K562 (cell line): ENCODE data around the gene NUBP2. TPM values are rescaled to one million over a fixed set of nuclear protein-coding genes. Genes with fewer than 3 reads are reported as not detected.

Source experiments
- ATAC-seq: fragments of 200-7000 bp; cut with Tn5 transposase; 3 replicates; pipeline ENCODE4 v1.9.1; 2020; ENCODE audit warnings: moderate library complexity
- BruUV-seq: library from RNA; stranded (reverse); fragments of 400-500 nt; replicated peaks from 2 replicates; lab custom pipeline; 2021; lab: Mats Ljungman, UMichigan
- CTCF ChIA-PET: fragments of 300-600 bp; formaldehyde crosslinking; extraction: SDS; loops from one replicate; lab custom pipeline; 2021; ENCODE audit warnings: low intra/inter-chr PET ratio; lab: Yijun Ruan, JAX
- POLR2A ChIA-PET: fragments of 300-600, 350-650 bp; sonication (Branson Sonifier 250); formaldehyde crosslinking; extraction: SDS; loops from one replicate; lab custom pipeline; 2021; ENCODE audit warnings: antibody characterized with exemption, inconsistent platforms; lab: Yijun Ruan, JAX
- DNase-seq, 4 experiments: peaks; one replicate each; pipeline versions ENCODE4 v3.0.0 to v3.0.0-alpha.2; 2011 to 2018; ENCODE audit warnings: low spot score in 3 of 4, mixed read lengths in 3 of 4; ENCODE audit errors: extremely low read depth in 1 of 4
- FAIRE-seq: peaks from 2 replicates; lab custom pipeline; 2011; peaks lifted over from hg19 to GRCh38; lab: Jason Lieb, UNC
- H2AFZ ChIP-seq: 2 replicates; pipeline ENCODE4 v1.6.0; 2011; ENCODE audit warnings: low read depth, low read length, control low read depth, inconsistent platforms
- H3K27ac ChIP-seq: fragments of 200-600 bp; 3 replicates; pipeline ENCODE4 v1.8.0; 2011; ENCODE audit warnings: low read depth, mild to moderate bottlenecking, control low read depth, inconsistent platforms, low read length, moderate library complexity, mixed read lengths; ENCODE audit errors: extremely low read depth
- H3K27me3 ChIP-seq, 2 experiments: fragments of 300-600 bp in 1 of 2; 2 replicates in 1 of 2; 3 replicates in 1 of 2; pipeline versions ENCODE4 v1.6.0 to v1.8.0; 2011; ENCODE audit warnings: inconsistent platforms in 2 of 2, low read length in 2 of 2, mild to moderate bottlenecking in 1 of 2, mixed read lengths in 1 of 2, moderate library complexity in 1 of 2; ENCODE audit not compliant: control insufficient read depth in 2 of 2, insufficient read depth in 2 of 2
- H3K36me3 ChIP-seq: fragments of 300-600 bp; 3 replicates; pipeline ENCODE4 v1.8.0; 2011; ENCODE audit warnings: mild to moderate bottlenecking, low read length, inconsistent platforms; ENCODE audit not compliant: control insufficient read depth, insufficient read depth
- H3K4me1 ChIP-seq, 2 experiments: fragments of 200-600 bp in 1 of 2; replicated peaks in 1 of 2; 2 replicates in 1 of 2; 3 replicates in 1 of 2; pipeline versions ENCODE4 v1.5.1 to v1.8.0; 2011; ENCODE audit warnings: inconsistent platforms in 2 of 2, low read length in 2 of 2, mild to moderate bottlenecking in 1 of 2, mixed read lengths in 1 of 2, moderate library complexity in 1 of 2; ENCODE audit not compliant: control insufficient read depth in 2 of 2, insufficient read depth in 2 of 2
- H3K4me2 ChIP-seq: 2 replicates; pipeline ENCODE4 v1.6.1; 2011; ENCODE audit warnings: low read length, control low read depth, inconsistent platforms, mixed read lengths; ENCODE audit not compliant: insufficient read depth
- H3K4me3 ChIP-seq: fragments of 200-600 bp; sonication (generic), shearing (Covaris generic); 2 replicates; pipeline ENCODE4 v1.5.1; 2016; ENCODE audit warnings: control low read depth, inconsistent platforms
- H3K79me2 ChIP-seq: fragments of 200-600 bp; 3 replicates; pipeline ENCODE4 v1.8.0; 2011; ENCODE audit warnings: low read length, inconsistent platforms; ENCODE audit not compliant: control insufficient read depth, insufficient read depth
- H3K9ac ChIP-seq, 2 experiments: 2 replicates each; pipeline versions ENCODE4 v1.6.0 to v1.6.1; 2011; ENCODE audit warnings: low read depth in 2 of 2, low read length in 2 of 2, control low read depth in 1 of 2, inconsistent platforms in 1 of 2, mild to moderate bottlenecking in 1 of 2, mixed read lengths in 1 of 2; ENCODE audit not compliant: insufficient read depth in 1 of 2
- H3K9me1 ChIP-seq: one replicate; pipeline ENCODE4 v1.6.0; 2011; ENCODE audit warnings: inconsistent platforms, mild to moderate bottlenecking, low read length, moderate library complexity; ENCODE audit not compliant: control insufficient read depth, insufficient read depth
- H3K9me3 ChIP-seq: replicated peaks from 2 replicates; pipeline ENCODE4 v1.5.1; 2011; ENCODE audit warnings: low read depth, low read length, inconsistent platforms; ENCODE audit not compliant: control insufficient read depth, insufficient read depth
- H4K20me1 ChIP-seq: replicated peaks from 2 replicates; pipeline ENCODE4 v1.6.1; 2011; ENCODE audit warnings: low read length, inconsistent platforms, mixed read lengths; ENCODE audit not compliant: control insufficient read depth, insufficient read depth
- C11orf30 ChIP-seq: fragments of 450-650 bp; IDR thresholded peaks from 2 replicates; pipeline ENCODE4 v1.6.1; 2016; ENCODE audit warnings: low read depth, mild to moderate bottlenecking
- DMBX1 ChIP-seq: fragments of 250-450 bp; sonication (Bioruptor Pico); IDR thresholded peaks from 2 replicates; pipeline ENCODE4 v1.8.0; 2022; ENCODE audit warnings: inconsistent platforms, mild to moderate bottlenecking, moderate library complexity, borderline replicate concordance
- ETV1 ChIP-seq: fragments of 450-650 bp; conservative IDR thresholded peaks from 2 replicates; pipeline ENCODE4 v1.6.1; 2016; ENCODE audit warnings: missing genetic modification characterization, control low read depth, low read depth, missing compliant biosample characterization
- HINFP ChIP-seq: fragments of 450-650 bp; conservative IDR thresholded peaks from 2 replicates; pipeline ENCODE4 v1.6.1; 2016; ENCODE audit warnings: missing genetic modification characterization, low read depth, mild to moderate bottlenecking, control low read depth, missing compliant biosample characterization
- NFXL1 ChIP-seq: fragments of 450-650 bp; formaldehyde crosslinking; IDR thresholded peaks from 2 replicates; pipeline ENCODE4 v1.4.0; 2021; ENCODE audit warnings: mild to moderate bottlenecking
- PHB2 ChIP-seq: fragments of 450-650 bp; IDR thresholded peaks from 2 replicates; pipeline ENCODE4 v1.6.1; 2017; ENCODE audit warnings: low read depth
- RAD21 ChIP-seq, 2 experiments: fragments of 250-450 bp in 1 of 2; fragments of 450-650 bp in 1 of 2; sonication (Bioruptor Pico) in 1 of 2; formaldehyde crosslinking in 1 of 2; IDR thresholded peaks in 1 of 2; conservative IDR thresholded peaks in 1 of 2; 2 replicates each; pipeline versions ENCODE4 v1.4.0 to v1.8.0; 2020 to 2022; ENCODE audit warnings: mild to moderate bottlenecking in 2 of 2, moderate library complexity in 1 of 2
- TFE3 ChIP-seq: fragments of 450-650 bp; formaldehyde crosslinking; IDR thresholded peaks from 2 replicates; pipeline ENCODE4 v1.4.0; 2020; ENCODE audit warnings: mild to moderate bottlenecking, mixed read lengths
- UBTF ChIP-seq, 2 experiments: IDR thresholded peaks; 2 replicates each; pipeline ENCODE4 v1.6.1; 2012; ENCODE audit warnings: improper control_type of control experiment in 2 of 2, low read depth in 2 of 2, low read length in 2 of 2, borderline replicate concordance in 1 of 2
- ZBED1 ChIP-seq: IDR thresholded peaks from 2 replicates; pipeline ENCODE4 v1.6.1; 2014
- ZNF146 ChIP-seq: IDR thresholded peaks from one replicate; pipeline ENCODE4 v1.6.1; 2018; ENCODE audit warnings: missing compliant biosample characterization; ENCODE audit not compliant: unreplicated experiment
- ZNF764 ChIP-seq: fragments of 250-450 bp; sonication (Bioruptor Pico); IDR thresholded peaks from 2 replicates; pipeline ENCODE4 v1.4.0; 2020; ENCODE audit warnings: low read depth, mild to moderate bottlenecking, moderate library complexity
- WGBS: fragments of 100-300 bp; shearing (Covaris generic); methylation state at CpG from one replicate; pipeline ENCODE4 v1.1.6; 2016; ENCODE audit warnings: low coverage, mixed read lengths; ENCODE audit not compliant: insufficient coverage; ENCODE audit errors: missing lambda C conversion rate; 5-methylcytosine and 5-hydroxymethylcytosine counted together
- in situ Hi-C: fragments of 300-500 bp; cut with MboI; formaldehyde crosslinking; loops from 4 replicates; pipeline ENCODE4 v1.15.0; 2018; ENCODE audit warnings: inconsistent platforms, mixed read lengths
- intact Hi-C: fragments of 100-400 bp; cut with micrococcal nuclease; formaldehyde crosslinking; loops from 2 replicates; pipeline ENCODE4 v1.14.2; 2022
- polyA plus RNA-seq, 8 experiments: library from polyadenylated mRNA; depleted of rRNA in 4 of 8; stranded (reverse) in 5 of 8; unstranded in 3 of 8; fragments of >200 nt; fragmentation: Nextera tagmentation in 2 of 8; fragmentation: Illumina TruSeq in 1 of 8; extraction: Ambion mirVana in 2 of 8; extraction: Trizol in 1 of 8; gene quantifications; 2 replicates each; pipeline versions ENCODE4 v1.2.1 to v1.2.3, GENCODE V29; 2011 to 2014; ENCODE audit warnings: inconsistent platforms in 1 of 8, missing spikeins in 1 of 8
- total RNA-seq, 7 experiments: library from RNA; depleted of rRNA in 6 of 7; stranded (reverse); fragments of >200 nt in 6 of 7; fragmentation: Illumina TruSeq in 2 of 7; extraction: Trizol in 2 of 7; gene quantifications; 2 replicates each; pipeline versions ENCODE4 v1.2.1 to v1.2.3, GENCODE V29; 2011 to 2021; ENCODE audit warnings: low replicate concordance in 1 of 7

NUBP2 gene
- total and polyA plus RNA-seq, 9 of the 15 experiments (the other 6 are each of a cell fraction or from before 2014, with no cell fraction given) = 1.8 to 115 (median 24.0) TPM

GRCh38 chr16:1826691-1827573 is 44.2 kb downstream of the NUBP2 start, which contains the start of the genes FAHD1 and HAGH:
Gene FAHD1, plus strand, starts transcription at chr16:1827206. Its CDS starts 33 bp downstream, at chr16:1827239.
Gene HAGH, minus strand, starts transcription at chr16:1826825. Its CDS starts 38 bp downstream, at chr16:1826787.
- peak within 1 kb of the TSS; percentile 99 for H2AFZ ChIP-seq
- ChIA-PET POLR2A (interaction anchor here (0.6 to 2.5 kb wide), 12 partner anchors 12 to 448 kb away, joined by 3 to 8 read pairs (median 3); partner anchors contain the start of genes EME2, MRPS34, NME3 and RPS2), CTCF (no interaction called here)
- in situ Hi-C loops = no loop called here
- under 1% methylated on average over 76 of the region's 104 CpGs for WGBS
- intact Hi-C loops = no loop called here
- H3K9me3 ChIP-seq = no peaks in the 10 kb centered on the region
- no peaks in the 10 kb centered on the region for H3K9me1 ChIP-seq
- ATAC-seq = peak; percentile 96
- peaks cover 21% of the 10 kb centered on the region for H3K79me2 ChIP-seq
- peak within 1 kb of the TSS; percentile 100 for H3K4me2 ChIP-seq
- H3K27ac ChIP-seq = peak within 1 kb of the TSS; percentile 73
- DNase-seq = peak; percentile 96 to 100 (median 100)
- peaks cover 16 to 33% of the 10 kb centered on the region in 2 experiments; a peak in 4 of 5 replicates for H3K4me1 ChIP-seq
- peak within 1 kb of the TSS; percentile 72 to 87 for H3K9ac ChIP-seq
- H3K4me3 ChIP-seq = peak within 1 kb of the TSS; percentile 68
- BruUV-seq = no TSS peak
- peaks cover 9% of the 10 kb centered on the region for H4K20me1 ChIP-seq
- H3K27me3 ChIP-seq = no peaks in the 10 kb centered on the region
- H3K36me3 ChIP-seq = peaks cover 13% of the 10 kb centered on the region; the same call in 2 of the 3 replicates
- peak; percentile 95 for FAIRE-seq
- TF ChIP-seq NFXL1 (CRISPR knock-in tag) (no peak), UBTF (IDR thresholded peaks at IDR 0.05; ENCODE audit: borderline replicate concordance in 1 of 2, low read depth in 2 of 2, low read length in 2 of 2) (peak; percentile 41 to 53; a peak in 1 of 4 replicates), ETV1 (tag) (peak; percentile 29; the same call in 1 of the 2 replicates), RAD21 (CRISPR knock-in tag; conservative IDR thresholded peaks at IDR 0.05 in 1 of 2, IDR thresholded peaks at IDR 0.05 in 1 of 2) (no peak), C11orf30 (peak; percentile 100), PHB2 (no peak), ZNF146 (CRISPR knock-in tag) (no peak), HINFP (tag) (no peak), ZNF764 (CRISPR knock-in tag) (no peak), TFE3 (CRISPR knock-in tag) (peak; percentile 97), ZBED1 (peak; percentile 39; the same call in 1 of the 2 replicates), DMBX1 (CRISPR knock-in tag) (peak; percentile 45; the same call in 1 of the 2 replicates)
